Fibroblast of lung (primary cell): ENCODE data around the gene GPRASP2.

ENCODE experiments used
- CTCF ChIP-seq, 2 donors: IDR thresholded peaks in 1 of 2; conservative IDR thresholded peaks in 1 of 2; 1 replicate in 1 of 2; 2 replicates in 1 of 2; pipeline ENCODE4 v1.5.1; 2011 to 2012; ENCODE audit warnings: low read length in 2 of 2, control low read depth in 1 of 2, inconsistent platforms in 1 of 2, low read depth in 1 of 2, mild to moderate bottlenecking in 1 of 2
- EZH2 ChIP-seq: IDR thresholded peaks from 2 replicates; pipeline ENCODE4 v1.5.1; 2012; ENCODE audit warnings: low read length, control low read depth, mild to moderate bottlenecking; ENCODE audit errors: missing control alignments

- no peak for TF ChIP-seq CTCF (conservative IDR thresholded peaks at IDR 0.05 in 1 of 2, IDR thresholded peaks at IDR 0.05 in 1 of 2; ENCODE audit: low read depth in 1 of 2, low read length in 2 of 2)
- TF ChIP-seq EZH2, result no peak
Observed at GRCh38 chrX:102708900-102709299, 3.3 kb upstream of the GPRASP2 start.
